K562 (cell line): ENCODE data around the gene EZH2. TPM values are rescaled to one million over a fixed set of nuclear protein-coding genes. Genes with fewer than 3 reads are reported as not detected.

Experiments
- BHLHE40 ChIP-seq: IDR thresholded peaks from 2 replicates; pipeline ENCODE4 v1.6.1; 2011; ENCODE audit warnings: low read length, improper control_type of control experiment
- CAMTA2 ChIP-seq: fragments of 250-450 bp; sonication (Bioruptor Pico); conservative IDR thresholded peaks from 2 replicates; pipeline ENCODE4 v1.5.1; 2022
- CBFA2T2 ChIP-seq: fragments of 450-650 bp; conservative IDR thresholded peaks from 2 replicates; pipeline ENCODE4 v1.6.1; 2017; ENCODE audit warnings: mild to moderate bottlenecking
- CCNT2 ChIP-seq: IDR thresholded peaks from 2 replicates; pipeline ENCODE4 v1.6.1; 2011; ENCODE audit warnings: borderline replicate concordance, low read depth, mild to moderate bottlenecking, moderate library complexity, mixed read lengths, low read length; ENCODE audit not compliant: insufficient read length; ENCODE audit errors: extremely low read depth
- CREM ChIP-seq: IDR thresholded peaks from 2 replicates; pipeline ENCODE4 v1.6.1; 2014; ENCODE audit warnings: antibody characterized with exemption, low read depth
- EGR1 ChIP-seq: fragments of 450-650 bp; conservative IDR thresholded peaks from 2 replicates; pipeline ENCODE4 v1.6.1; 2017; ENCODE audit warnings: mild to moderate bottlenecking
- HEY1 ChIP-seq: fragments of 250-450 bp; sonication (Bioruptor Pico); IDR thresholded peaks from 2 replicates; pipeline ENCODE4 v1.5.0; 2020; ENCODE audit warnings: mild to moderate bottlenecking, moderate library complexity, borderline replicate concordance
- HIVEP1 ChIP-seq: fragments of 250-450 bp; sonication (Bioruptor Pico); IDR thresholded peaks from 2 replicates; pipeline ENCODE4 v1.4.0; 2020; ENCODE audit warnings: mild to moderate bottlenecking
- KLF1 ChIP-seq: fragments of 450-650 bp; IDR thresholded peaks from 2 replicates; pipeline ENCODE4 v1.6.1; 2016; ENCODE audit warnings: missing genetic modification characterization, missing compliant biosample characterization
- KLF16 ChIP-seq: IDR thresholded peaks from 2 replicates; pipeline ENCODE4 v1.6.1; 2016; ENCODE audit warnings: antibody characterized with exemption
- KLF6 ChIP-seq: fragments of 250-450 bp; sonication (Bioruptor Pico); IDR thresholded peaks from 2 replicates; pipeline ENCODE4 v1.4.0; 2020; ENCODE audit warnings: mild to moderate bottlenecking, moderate library complexity, borderline replicate concordance
- NCOR1 ChIP-seq: fragments of 450-650 bp; IDR thresholded peaks from 2 replicates; pipeline ENCODE4 v1.6.1; 2016; ENCODE audit warnings: mild to moderate bottlenecking, moderate library complexity
- POU5F1 ChIP-seq: fragments of 150-350 bp; IDR thresholded peaks from 2 replicates; pipeline ENCODE4 v1.6.1; 2014; ENCODE audit warnings: borderline replicate concordance, low read length, low read depth, mild to moderate bottlenecking; ENCODE audit not compliant: partially characterized antibody
- RAD21 ChIP-seq, 2 experiments: fragments of 250-450 bp in 1 of 2; fragments of 450-650 bp in 1 of 2; sonication (Bioruptor Pico) in 1 of 2; formaldehyde crosslinking in 1 of 2; IDR thresholded peaks in 1 of 2; conservative IDR thresholded peaks in 1 of 2; 2 replicates each; pipeline versions ENCODE4 v1.4.0 to v1.8.0; 2020 to 2022; ENCODE audit warnings: mild to moderate bottlenecking in 2 of 2, moderate library complexity in 1 of 2
- SMARCE1 ChIP-seq: fragments of 450-650 bp; IDR thresholded peaks from 2 replicates; pipeline ENCODE4 v1.7.1; 2016; ENCODE audit warnings: mild to moderate bottlenecking
- SUPT5H ChIP-seq: fragments of 450-650 bp; IDR thresholded peaks from 2 replicates; pipeline ENCODE4 v1.6.1; 2016
- TBP ChIP-seq: optimal IDR thresholded peaks from 2 replicates; pipeline ENCODE3; 2011; ENCODE audit warnings: low read depth, low read length, improper control_type of control experiment
- ZNF551 ChIP-seq: fragments of 250-450 bp; sonication (Bioruptor Pico); IDR thresholded peaks from 2 replicates; pipeline ENCODE4 v1.5.0; 2021; ENCODE audit warnings: mild to moderate bottlenecking, moderate library complexity
- ZNF589 ChIP-seq: fragments of 200-800 bp; sonication (Bioruptor generic); IDR thresholded peaks from 2 replicates; pipeline ENCODE4 v1.6.1; 2016; ENCODE audit warnings: low read depth, missing genetic modification characterization, missing compliant biosample characterization
- ZNF644 ChIP-seq: fragments of 200-800 bp; sonication (Bioruptor generic); IDR thresholded peaks from 2 replicates; pipeline ENCODE4 v1.6.1; 2016; ENCODE audit warnings: low read depth, missing genetic modification characterization, missing compliant biosample characterization
- polyA plus RNA-seq, 8 experiments: library from polyadenylated mRNA; depleted of rRNA in 4 of 8; stranded (reverse) in 5 of 8; unstranded in 3 of 8; fragments of >200 nt; fragmentation: Nextera tagmentation in 2 of 8; fragmentation: Illumina TruSeq in 1 of 8; extraction: Ambion mirVana in 2 of 8; extraction: Trizol in 1 of 8; gene quantifications; 2 replicates each; pipeline versions ENCODE4 v1.2.1 to v1.2.3, GENCODE V29; 2011 to 2014; ENCODE audit warnings: inconsistent platforms in 1 of 8, missing spikeins in 1 of 8
- total RNA-seq, 7 experiments: library from RNA; depleted of rRNA in 6 of 7; stranded (reverse); fragments of >200 nt in 6 of 7; fragmentation: Illumina TruSeq in 2 of 7; extraction: Trizol in 2 of 7; gene quantifications; 2 replicates each; pipeline versions ENCODE4 v1.2.1 to v1.2.3, GENCODE V29; 2011 to 2021; ENCODE audit warnings: low replicate concordance in 1 of 7
- TF ChIP-seq, protein P1 (sequence below): sonication (generic); formaldehyde crosslinking; IDR thresholded peaks from 2 replicates; pipeline ENCODE4 v1.8.0; 2023; ENCODE audit warnings: mild to moderate bottlenecking, missing genetic modification reagents
- TF ChIP-seq, protein P2 (sequence below): fragments of 450-650 bp; formaldehyde crosslinking; IDR thresholded peaks from 2 replicates; pipeline ENCODE4 v1.4.0; 2020; ENCODE audit warnings: mild to moderate bottlenecking, mixed read lengths
- TF ChIP-seq, protein P3 (sequence below): fragments of 250-450 bp; sonication (Bioruptor Pico); IDR thresholded peaks from 2 replicates; pipeline ENCODE4 v1.4.0; 2020

The EZH2 gene
- total and polyA plus RNA-seq, 9 of the 15 experiments (the other 6 are each of a cell fraction or from before 2014, with no cell fraction given) = 48.7 to 175 (median 98.6) TPM

DNA sequence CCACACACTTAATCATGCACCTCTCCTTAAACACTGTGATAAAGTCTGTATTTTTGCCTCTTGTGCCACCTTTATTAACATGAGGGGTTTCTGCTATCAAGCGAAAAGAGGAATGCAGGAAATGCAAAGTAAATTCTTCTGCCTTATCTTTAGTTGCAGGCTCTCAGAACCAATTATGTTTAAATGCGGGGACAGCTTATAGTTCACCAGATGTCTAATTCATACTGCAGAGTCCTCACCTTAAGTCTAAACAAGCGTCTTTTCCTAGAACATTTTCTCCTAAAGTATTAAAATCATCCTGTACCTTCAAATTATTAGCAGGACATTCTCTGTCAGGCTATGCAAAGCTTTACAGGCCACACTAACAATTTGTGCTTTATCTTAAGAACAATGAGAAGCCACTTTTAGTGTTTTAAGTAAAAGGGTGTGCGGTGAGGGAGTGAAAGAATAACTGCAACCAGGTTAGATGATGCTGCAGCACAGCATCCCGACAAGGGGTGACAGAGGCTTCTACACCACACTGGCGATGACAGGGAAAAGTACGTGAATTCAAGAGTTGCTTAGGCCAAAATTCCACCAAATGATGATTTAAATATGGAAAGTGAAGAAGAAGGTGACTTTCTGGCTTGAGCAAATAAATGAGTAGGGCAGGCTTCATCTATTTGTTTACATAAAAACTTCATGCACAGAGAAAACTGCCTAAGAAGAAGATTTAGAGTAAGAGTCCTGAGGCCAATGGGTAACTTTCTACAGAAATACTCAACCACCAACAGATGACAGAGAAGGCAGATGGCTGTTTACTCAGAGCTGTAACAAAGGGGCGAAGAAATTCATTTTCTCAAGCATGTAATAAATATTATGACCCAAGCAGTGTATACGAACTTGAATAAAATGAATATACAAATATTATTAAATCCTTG lies 36.0 kb downstream of the EZH2 start (continued):
- TF ChIP-seq CBFA2T2 (peak; percentile 93), ZNF589 (CRISPR knock-in tag) (0 out of 2 replicates have a peak, but pooled peaks have one; percentile 55), SUPT5H (no peak), RAD21 (CRISPR knock-in tag; conservative IDR thresholded peaks at IDR 0.05 in 1 of 2, IDR thresholded peaks at IDR 0.05 in 1 of 2) (no peak), KLF16 (peak; percentile 90), HEY1 (CRISPR knock-in tag) (no peak), POU5F1 (no peak), EGR1 (no peak), CAMTA2 (CRISPR knock-in tag) (no peak), KLF1 (no peak), BHLHE40 (no peak), NCOR1 (peak; percentile 92), HIVEP1 (no peak), CCNT2 (peak; percentile 71), CREM (peak; percentile 19; the same call in 1 of the 2 replicates), KLF6 (CRISPR knock-in tag) (no peak), TBP (no peak), ZNF644 (tag) (no peak), SMARCE1 (peak; percentile 84), ZNF551 (CRISPR knock-in tag) (no peak)
- TF ChIP-seq, protein P1, sequence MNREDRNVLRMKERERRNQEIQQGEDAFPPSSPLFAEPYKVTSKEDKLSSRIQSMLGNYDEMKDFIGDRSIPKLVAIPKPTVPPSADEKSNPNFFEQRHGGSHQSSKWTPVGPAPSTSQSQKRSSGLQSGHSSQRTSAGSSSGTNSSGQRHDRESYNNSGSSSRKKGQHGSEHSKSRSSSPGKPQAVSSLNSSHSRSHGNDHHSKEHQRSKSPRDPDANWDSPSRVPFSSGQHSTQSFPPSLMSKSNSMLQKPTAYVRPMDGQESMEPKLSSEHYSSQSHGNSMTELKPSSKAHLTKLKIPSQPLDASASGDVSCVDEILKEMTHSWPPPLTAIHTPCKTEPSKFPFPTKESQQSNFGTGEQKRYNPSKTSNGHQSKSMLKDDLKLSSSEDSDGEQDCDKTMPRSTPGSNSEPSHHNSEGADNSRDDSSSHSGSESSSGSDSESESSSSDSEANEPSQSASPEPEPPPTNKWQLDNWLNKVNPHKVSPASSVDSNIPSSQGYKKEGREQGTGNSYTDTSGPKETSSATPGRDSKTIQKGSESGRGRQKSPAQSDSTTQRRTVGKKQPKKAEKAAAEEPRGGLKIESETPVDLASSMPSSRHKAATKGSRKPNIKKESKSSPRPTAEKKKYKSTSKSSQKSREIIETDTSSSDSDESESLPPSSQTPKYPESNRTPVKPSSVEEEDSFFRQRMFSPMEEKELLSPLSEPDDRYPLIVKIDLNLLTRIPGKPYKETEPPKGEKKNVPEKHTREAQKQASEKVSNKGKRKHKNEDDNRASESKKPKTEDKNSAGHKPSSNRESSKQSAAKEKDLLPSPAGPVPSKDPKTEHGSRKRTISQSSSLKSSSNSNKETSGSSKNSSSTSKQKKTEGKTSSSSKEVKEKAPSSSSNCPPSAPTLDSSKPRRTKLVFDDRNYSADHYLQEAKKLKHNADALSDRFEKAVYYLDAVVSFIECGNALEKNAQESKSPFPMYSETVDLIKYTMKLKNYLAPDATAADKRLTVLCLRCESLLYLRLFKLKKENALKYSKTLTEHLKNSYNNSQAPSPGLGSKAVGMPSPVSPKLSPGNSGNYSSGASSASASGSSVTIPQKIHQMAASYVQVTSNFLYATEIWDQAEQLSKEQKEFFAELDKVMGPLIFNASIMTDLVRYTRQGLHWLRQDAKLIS = no peak; the same call in 1 of the 2 replicates
- TF ChIP-seq, protein P2, sequence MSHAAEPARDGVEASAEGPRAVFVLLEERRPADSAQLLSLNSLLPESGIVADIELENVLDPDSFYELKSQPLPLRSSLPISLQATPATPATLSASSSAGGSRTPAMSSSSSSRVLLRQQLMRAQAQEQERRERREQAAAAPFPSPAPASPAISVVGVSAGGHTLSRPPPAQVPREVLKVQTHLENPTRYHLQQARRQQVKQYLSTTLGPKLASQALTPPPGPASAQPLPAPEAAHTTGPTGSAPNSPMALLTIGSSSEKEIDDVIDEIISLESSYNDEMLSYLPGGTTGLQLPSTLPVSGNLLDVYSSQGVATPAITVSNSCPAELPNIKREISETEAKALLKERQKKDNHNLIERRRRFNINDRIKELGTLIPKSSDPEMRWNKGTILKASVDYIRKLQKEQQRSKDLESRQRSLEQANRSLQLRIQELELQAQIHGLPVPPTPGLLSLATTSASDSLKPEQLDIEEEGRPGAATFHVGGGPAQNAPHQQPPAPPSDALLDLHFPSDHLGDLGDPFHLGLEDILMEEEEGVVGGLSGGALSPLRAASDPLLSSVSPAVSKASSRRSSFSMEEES (CRISPR knock-in tag) = no peak
- TF ChIP-seq, protein P3, sequence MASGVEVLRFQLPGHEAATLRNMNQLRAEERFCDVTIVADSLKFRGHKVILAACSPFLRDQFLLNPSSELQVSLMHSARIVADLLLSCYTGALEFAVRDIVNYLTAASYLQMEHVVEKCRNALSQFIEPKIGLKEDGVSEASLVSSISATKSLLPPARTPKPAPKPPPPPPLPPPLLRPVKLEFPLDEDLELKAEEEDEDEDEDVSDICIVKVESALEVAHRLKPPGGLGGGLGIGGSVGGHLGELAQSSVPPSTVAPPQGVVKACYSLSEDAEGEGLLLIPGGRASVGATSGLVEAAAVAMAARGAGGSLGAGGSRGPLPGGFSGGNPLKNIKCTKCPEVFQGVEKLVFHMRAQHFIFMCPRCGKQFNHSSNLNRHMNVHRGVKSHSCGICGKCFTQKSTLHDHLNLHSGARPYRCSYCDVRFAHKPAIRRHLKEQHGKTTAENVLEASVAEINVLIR (CRISPR knock-in tag) = no peak
